SKM-1 (cell line): ENCODE results near the gene CCM2L.
A peak's percentile ranks its signal among the peaks of the same experiment; 100 is the strongest.

Experiments
- DNase-seq: peaks from one replicate; lab custom pipeline; 2025; ENCODE audit not compliant: unreplicated experiment; lab: John Stamatoyannopoulos, UW

The CCM2L gene

GRCh38 chr20:32056708-32057483, 46.7 kb downstream of the CCM2L start:
- no peak for DNase-seq

- DNase-seq = no peak
Observed at GRCh38 chr20:32057656-32058184, 47.5 kb downstream of the CCM2L start.

GRCh38 chr20:32059189-32059588, 49.0 kb downstream of the CCM2L start:
- no peak for DNase-seq

- peak; percentile 96 for DNase-seq
Observed at GRCh38 chr20:32062776-32063170, 52.5 kb downstream of the CCM2L start.

GRCh38 chr20:32063695-32064094, 53.5 kb downstream of the CCM2L start:
- peak; percentile 45 for DNase-seq

- no peak for DNase-seq
Observed at GRCh38 chr20:32064667-32065066, 54.4 kb downstream of the CCM2L start.

- peak; percentile 43 for DNase-seq
Observed at GRCh38 chr20:32067234-32067821, 57.1 kb downstream of the CCM2L start.

GRCh38 chr20:32068174-32068573, 57.9 kb downstream of the CCM2L start:
- DNase-seq = no peak

- no peak for DNase-seq
Observed at GRCh38 chr20:32069711-32070110, 59.5 kb downstream of the CCM2L start.

- no peak for DNase-seq
Observed at GRCh38 chr20:32070282-32070681, 60.0 kb downstream of the CCM2L start.

GRCh38 chr20:32070690-32071213, 60.5 kb downstream of the CCM2L start:
- DNase-seq = no peak

GRCh38 chr20:32071395-32072167, 61.3 kb downstream of the CCM2L start:
- DNase-seq = no peak

- DNase-seq = no peak
Observed at GRCh38 chr20:32072168-32072750, 62.0 kb downstream of the CCM2L start.

GRCh38 chr20:32075534-32075933, 65.3 kb downstream of the CCM2L start:
- DNase-seq = no peak

- no peak for DNase-seq
Observed at GRCh38 chr20:32077190-32077589, 67.0 kb downstream of the CCM2L start.

GRCh38 chr20:32078322-32078721, 68.1 kb downstream of the CCM2L start:
- no peak for DNase-seq

GRCh38 chr20:32078791-32079190, 68.6 kb downstream of the CCM2L start:
- peak; percentile 55 for DNase-seq

GRCh38 chr20:32079655-32080109, 69.4 kb downstream of the CCM2L start:
- no peak for DNase-seq

GRCh38 chr20:32080783-32081182, 70.5 kb downstream of the CCM2L start:
- DNase-seq = no peak
